DMS114 treated with DMSO at 0.1 percent for 48 hours (cell line): ENCODE data around the gene ANKRD11.
"Not testable (repeated sequence)": the region's sequence is repeated elsewhere in the genome, so short reads cannot be mapped to it uniquely, and the experiment has no call there.

Experiments used
- DNase-seq: peaks from one replicate; lab custom pipeline; 2025; ENCODE audit not compliant: unreplicated experiment; lab: John Stamatoyannopoulos, UW

Gene ANKRD11

DNA sequence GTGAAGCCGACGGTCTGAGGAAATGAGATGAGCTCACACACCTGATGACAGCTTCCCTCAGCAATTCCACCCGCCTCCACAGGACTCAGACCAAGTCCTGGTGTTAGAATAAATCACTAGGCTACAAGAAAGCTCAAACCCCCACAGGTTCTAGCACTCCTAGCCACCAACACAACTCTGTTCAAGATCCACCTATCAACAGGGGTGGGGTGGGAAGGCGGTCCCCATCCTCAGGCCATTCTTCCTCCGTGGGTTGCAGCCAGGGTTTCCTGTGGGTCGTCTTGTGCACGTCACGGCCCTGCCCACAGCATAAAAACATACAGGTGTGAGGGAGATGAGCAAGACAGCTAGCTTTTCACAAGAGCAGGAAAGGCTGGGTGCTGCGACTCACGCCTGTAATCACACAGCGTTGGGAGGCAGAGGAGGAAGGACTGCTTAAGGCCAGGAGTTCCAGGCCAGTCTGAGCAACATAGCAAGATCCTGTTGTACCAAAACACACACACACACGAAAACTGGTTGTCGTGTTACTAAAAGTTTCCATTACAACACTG lies 81.1 kb downstream of the ANKRD11 start:
- no peak for DNase-seq

DNA sequence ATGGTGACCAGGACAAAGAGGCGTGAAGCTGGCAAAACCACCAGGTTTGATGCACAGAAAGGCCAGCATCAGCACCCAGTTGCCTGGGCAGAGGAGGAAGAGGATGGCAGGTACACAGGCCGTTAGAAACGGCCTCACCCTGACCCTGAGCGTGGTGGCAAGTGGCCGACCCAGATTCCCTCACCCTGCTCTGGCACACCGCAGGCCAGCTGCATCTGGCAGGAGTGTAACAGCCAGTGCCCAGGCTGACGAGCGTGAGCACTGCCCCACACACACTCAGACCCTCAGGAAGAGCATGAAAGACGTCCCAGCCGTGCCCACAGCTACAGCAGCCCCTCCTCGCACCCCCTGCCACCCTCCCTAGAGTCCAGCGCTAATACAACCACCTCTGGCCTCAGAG lies 82.0 kb downstream of the ANKRD11 start:
- no peak for DNase-seq

DNA sequence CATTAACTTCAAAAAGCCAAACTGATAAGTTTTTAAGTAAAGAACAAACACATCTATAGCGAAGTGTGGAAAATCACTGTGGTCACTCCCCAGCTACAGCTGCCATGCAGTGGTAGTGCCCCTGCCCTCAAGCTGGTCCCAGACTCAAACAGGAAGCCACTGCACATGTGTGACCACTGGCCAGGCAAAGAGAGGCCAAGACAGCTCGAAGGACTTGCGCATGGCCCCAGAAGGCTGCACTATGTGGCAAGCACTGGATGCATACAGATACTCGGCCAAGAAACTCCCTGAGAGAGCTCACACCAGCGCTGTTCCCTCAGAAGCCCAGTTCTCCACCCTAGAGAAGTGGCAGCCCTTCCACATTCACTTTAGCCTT lies 82.4 kb downstream of the ANKRD11 start:
- DNase-seq = no peak

DNA sequence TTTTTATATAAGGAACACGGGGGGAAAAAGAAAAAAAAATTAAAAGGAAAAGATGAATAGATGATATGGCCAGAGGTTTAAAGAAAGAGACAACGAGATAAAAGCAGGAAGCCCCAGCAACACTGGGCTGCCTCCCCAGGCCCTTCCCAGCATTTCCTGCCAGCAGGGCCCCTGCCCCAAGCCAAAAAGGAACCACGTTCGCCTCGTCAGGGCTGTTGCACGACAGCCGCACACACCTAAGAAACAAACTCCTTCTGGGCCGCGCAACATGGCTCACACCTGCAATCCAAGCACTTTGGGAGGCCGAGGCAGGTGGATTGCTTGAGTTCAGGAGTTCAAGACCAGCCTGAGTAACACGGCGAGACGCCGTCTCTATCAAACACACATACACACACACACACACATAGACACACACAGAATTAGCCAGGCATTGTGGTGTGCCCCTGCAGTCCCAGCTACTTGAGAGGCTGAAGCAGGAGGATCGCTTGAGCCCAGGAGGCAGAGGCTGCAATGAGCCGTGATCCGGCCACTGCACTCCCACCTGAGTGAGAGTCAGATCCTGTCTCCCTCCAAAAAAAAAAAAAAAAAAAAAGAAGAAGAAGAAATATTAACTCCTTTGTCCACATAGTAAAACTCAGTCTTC lies 83.0 kb downstream of the ANKRD11 start:
- no peak for DNase-seq

DNA sequence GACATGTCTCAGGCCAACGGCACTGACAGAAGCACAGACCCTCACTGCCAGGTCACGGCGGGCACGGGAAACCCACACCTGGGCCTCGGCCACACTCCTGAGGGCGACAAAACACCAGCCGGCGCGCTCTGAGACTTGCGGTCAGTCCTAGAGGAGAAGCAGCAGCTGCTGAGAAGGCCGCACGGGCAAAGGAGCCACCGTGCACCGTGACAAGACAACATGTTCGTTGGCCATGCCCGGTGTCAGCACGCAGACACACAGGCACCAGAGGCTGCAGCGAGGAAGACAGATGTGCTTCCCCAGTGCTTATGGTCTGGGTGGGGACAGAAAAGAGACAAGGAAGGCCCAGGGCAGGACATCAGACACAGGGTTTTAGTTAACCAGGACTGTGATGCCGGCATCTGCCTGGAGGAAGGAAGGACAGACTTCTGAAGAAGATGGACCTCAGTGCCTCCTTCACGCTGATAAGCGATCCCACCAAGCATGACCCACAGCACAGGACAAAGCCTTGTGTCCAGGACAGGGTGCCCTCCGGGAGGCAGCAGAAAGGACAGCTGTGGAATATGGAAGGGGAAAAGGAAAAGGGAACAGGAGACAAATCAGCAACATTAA lies 84.0 kb downstream of the ANKRD11 start:
- no peak for DNase-seq

DNA sequence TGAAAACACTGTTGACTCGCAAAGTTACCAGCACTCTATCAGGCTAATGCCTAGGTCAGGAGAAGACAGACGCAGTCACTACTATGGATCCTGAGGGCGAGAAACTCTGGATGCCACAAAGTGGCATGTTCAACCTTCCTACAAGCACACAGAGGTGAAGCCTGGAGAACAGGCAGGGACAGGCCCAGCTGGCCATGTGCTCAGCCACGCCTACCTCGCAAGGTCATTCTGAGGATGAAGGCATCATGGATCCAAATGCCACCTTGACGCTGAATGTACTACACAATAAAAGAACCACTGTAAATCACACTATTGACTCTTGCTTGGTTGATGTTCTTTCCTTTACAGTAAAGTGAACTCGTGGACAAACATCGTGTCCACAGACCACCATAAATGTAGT lies 85.8 kb downstream of the ANKRD11 start:
- no peak for DNase-seq

DNA sequence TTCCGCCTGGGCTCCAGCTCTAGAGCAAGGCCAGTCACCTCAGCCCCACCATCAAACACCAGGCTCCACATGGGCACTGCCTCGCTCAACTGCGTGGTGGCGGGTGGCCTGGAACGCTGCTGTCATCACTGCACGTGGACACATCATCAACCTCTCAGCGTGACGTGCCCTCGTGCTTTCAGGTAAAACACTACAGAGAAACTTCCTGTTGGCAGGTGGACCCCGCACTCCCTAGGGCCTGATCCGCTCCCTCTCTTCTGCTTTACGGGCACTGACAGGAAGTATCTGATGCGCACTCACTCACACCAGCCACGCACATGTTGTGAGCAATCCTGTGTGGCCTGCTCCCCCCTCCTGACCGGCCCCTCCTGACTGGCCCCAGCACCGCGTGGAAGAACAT lies 87.4 kb downstream of the ANKRD11 start:
- no peak for DNase-seq

DNA sequence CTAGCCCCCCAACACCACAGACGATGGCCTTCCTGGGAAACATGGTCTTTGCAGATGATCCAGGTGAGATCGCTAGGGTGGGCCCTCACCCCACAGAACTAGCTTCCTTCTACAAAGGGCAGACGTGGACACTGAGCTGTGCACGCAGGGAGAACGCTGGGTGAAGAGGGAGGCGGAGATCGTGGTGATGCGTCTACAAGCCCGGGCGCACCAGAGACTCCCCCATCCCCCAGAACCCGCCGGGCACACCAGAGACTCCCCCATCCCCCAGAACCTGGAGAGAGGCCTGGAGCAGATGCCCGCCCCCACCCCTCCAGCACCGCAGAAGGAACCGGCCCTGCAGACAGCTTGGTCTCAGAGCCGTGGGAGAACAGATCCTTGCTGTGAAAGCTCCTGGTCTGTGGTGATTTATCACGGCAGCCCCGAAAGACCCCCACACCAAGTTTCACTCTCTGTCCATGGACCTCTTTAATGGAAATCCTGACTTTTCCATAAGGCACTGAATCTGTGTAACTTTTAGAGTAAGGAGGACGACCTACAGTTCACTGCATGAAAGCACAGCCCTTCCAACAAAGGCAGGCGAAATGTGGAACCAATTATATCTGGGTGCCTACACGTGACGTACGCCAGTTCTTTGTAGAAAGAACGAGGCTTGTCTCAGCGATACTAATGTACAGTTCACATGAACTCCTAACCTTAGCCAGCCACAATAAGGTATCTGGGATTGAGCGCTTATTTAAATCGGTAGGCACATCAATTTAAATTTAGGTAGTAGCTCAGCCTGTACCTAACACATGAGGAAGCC lies 88.5 kb downstream of the ANKRD11 start:
- no peak for DNase-seq

DNA sequence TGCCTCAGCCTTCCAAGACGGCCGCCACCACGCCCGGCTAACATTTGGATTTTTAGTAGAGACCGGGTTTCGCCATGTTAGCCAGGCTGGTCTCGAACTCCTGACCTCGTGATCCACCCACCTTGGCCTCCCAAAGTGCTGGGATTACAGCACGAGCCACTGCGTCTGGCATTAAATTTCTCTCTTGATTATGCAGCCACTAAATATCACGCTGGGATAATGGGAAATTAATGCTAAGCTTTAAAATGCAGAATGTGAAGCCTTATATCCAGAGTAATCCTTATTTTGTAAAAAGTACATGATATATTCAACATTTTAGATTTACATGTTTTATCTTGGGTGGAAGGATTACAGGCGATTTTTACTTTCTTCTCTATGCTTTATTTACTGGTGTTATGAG lies 89.2 kb downstream of the ANKRD11 start:
- no peak for DNase-seq

DNA sequence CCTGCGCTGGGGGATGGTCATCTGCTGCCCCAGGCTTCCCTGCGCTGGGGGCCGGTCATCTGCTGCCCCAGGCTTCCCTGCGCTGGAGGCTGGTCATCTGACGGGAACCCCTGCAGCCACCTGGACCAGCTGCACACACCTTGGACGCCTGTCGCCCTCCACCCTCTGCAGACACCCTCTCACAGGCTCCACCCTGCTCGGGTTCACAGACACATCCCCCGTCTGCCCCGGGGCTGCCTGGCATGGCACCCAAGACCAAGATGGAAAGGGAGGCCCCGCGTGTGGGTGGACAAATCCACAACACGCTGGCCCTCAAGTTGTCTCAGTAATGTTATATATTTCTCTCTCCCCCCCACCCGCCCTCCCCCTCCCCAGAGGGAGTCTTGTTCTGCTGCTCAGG lies 89.6 kb downstream of the ANKRD11 start:
- DNase-seq = no peak

DNA sequence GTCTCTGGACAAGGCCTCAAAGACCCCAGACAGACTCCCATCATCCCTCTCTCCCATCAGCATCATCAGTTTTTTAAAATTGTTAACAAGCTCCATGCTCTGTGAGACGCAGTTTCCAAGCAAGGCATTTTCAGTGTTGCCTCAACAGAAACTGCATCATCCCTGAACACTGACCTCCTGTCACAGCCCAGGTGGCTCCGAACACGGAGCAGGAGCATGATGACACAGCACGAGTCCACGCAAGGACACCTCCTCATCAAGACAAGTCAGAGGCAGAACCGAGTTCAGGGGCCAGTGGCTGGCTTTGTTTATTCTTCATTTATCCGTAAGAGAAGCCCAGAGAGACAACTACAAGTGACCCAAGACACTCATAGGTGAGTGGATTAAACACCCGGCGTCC lies 91.4 kb downstream of the ANKRD11 start:
- DNase-seq = no peak

DNA sequence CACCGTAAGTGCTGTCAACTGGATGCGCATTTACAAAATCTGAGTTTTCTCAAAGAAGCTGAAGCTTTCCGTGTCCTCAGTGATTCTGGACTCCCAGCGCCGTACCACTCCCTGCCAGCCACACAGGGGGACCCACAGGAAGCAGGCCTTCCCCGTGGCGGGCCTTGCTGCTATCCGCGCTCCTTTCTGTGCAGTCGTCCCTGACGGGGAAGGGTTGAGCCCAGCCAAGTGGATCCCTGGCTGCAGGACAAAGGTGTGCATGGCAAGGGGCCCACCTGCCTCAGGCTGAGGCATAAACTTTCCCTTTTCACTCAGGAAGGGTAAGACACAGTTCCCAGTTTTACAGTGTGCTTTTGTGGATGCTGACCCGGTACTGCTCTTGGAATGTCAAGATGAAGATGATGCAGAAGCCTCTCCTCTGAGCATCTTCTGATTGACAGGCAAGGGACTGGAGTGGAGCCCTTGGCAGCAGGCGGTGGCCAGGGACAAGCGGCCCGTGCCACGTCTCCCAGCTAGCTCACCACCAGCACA lies 93.0 kb downstream of the ANKRD11 start:
- DNase-seq = no peak

DNA sequence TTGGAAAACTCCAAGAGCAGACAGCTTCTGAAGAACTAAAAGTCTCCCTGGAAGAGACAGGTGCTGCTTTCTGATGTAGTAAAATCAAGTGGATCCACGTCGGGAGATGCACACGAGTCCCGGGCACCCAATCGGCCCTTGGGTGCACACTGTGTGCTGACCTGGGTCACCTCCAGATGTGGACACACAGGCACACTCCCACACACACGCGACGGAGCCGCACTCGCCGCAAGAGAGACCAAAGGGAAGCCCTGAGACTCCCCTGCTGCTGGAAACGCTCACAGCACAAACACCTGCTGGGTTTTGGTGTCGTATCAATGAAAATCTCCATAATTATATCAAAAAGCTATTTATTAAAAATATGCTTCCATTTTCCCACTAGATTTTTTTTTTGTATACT lies 94.2 kb downstream of the ANKRD11 start:
- DNase-seq = no peak

DNA sequence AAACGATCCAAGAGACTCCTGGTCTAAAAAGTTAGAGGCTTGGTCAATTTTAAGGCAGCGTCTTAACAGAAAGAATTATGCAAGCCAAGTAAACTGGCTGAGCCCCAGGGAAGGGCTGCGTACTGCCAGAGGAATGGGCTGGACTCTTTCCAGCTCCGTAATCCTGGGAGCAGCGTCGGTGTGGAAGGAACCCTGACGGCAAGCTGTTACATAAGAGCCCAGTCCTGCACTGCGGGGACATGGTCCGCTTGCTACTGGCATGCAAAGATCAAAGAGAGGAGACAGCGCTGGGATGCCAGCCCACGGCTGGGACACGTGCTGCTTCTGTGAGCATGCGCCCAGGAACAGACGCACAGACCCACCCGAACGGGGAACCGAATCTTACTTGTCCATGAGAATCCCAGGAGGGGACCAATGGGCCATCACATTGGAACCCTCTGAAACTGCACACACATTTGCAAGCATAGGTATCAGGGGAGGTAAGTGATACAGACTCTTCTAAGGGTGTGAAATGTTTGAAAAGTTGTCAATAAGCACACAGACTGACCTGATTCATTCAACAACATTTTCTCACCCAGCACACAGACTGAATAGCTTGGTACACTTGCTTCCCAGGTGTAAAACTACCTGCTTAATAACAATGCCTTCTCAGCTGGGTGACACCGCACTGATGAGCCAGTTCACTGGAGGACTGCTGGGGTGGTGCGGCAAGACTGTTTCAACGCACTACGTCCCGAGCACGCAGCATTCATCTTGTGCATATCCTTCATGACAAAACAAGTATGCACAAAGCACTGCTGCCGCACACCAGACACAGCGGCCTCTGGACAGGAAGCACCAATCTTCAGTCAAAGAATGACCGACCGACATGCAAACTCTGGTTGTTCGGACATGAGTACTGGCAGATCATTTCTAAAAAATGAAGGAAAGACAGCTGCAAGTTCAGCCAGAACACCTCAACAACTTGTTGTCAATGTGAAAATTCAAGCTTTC lies 94.9 kb downstream of the ANKRD11 start:
- no peak for DNase-seq

DNA sequence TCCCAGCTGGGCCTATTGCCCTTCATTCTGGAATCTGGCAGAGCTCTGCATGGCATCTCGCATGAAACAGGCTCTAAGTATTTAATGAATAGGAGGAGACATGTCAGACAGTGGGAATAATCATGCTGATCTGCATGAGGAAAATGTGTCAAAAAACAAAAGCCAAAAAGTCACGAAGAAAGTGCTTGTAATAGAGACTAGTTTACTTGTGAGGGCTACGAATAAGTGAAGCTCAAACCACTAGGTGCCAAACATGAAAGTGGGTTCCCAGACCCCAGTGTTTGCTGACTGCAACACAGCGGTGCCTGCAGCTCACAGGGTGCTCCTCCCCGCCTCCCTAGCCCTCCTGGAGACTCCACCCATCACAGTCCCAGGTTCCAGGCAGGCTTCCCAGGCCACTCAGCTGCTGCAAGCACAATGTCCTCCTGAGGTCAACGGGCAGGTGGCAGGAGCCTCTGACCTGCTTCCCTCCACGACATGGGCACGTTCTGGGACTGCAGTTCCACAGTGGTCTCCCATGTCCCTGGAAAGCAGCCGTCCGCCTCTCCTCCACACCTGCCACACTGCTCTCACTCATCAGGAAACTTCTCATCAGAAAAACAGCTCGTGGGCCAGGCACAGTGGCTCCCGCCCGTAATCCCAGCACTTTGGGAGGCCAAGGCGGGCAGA lies 96.5 kb downstream of the ANKRD11 start:
- DNase-seq = no peak

DNA sequence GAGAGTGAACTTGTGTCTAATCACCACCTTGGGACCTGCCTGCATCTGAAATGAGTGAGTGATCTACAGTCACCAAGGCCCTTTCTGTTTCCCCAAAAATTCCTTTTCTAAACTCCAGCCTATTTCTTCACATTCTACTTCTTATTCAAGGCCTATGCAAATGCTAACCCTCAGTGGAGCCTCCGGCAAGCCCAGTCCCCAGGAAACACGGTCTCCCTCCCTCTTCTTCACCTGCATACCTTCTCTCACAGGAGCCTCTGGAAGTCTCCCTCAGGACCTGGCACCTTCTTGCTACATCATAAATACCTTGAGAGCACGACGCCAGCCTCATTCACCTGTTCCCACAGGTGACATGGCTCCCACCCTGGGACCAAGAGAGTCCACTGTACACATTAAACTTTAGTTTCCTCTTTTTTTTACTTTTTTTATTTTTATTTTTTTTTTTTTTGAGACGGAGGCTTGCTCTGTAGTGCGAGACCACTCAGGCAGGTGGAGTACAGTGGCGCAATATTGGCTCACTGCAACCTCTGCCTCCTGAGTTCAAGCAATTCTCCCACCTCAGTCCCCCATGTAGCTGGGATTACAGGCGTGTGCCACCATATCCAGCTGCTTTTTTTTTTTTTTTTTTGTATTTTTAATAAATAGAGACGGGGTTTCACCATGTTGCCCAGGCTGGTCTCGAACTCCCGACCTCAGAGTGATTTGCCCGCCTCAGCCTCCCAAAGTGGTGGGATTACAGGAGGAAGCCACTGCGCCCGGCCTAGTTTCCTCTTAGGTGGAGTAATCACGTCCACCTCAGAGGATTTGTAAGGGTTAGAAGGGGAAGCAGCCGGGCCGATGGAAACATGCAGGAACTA lies 97.3 kb downstream of the ANKRD11 start:
- DNase-seq = no peak

DNA sequence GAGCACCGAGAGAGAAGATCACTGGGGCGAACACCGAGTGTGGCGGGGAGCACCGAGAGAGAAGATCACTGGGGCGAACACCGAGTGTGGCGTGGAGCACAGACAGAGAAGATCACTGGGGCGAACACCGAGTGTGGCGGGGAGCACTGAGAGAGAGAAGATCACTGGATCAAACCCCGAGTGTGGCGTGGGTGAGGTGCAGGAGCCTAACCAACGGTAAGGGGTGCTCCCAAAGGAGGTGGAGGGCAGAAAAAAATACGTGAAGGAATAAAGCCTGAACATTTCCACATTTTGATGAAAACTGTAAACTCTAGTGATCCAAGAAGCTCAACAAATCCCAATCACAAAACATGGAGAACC lies 100.2 kb downstream of the ANKRD11 start:
- not testable (repeated sequence) for DNase-seq

DNA sequence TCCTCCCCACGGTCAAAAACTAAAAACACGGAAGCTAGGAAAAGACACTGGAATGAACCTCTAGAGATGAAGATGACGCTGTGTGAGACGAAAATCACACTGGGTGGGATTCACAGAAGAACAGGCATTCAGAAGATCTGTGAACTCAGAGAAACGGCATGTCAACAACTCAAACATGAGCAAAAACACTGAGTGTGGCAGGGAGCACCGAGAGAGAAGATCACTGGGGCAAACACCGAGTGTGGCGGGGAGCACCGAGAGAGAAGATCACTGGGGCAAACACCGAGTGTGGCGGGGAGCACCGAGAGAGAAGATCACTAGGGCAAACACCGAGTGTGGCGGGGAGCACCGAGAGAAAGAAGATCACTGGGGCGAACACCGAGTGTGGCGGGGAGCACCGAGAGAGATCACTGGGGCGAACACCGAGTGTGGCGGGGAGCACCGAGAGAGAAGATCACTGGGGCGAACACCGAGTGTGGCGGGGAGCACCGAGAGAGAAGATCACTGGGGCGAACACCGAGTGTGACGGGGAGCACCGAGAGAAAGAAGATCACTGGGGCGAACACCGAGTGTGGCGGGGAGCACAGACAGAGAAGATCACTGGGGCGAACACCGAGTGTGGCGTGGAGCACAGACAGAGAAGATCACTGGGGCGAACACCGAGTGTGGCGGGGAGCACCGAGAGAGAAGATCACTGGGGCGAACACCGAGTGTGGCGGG lies 100.7 kb downstream of the ANKRD11 start:
- DNase-seq = not testable (repeated sequence)

DNA sequence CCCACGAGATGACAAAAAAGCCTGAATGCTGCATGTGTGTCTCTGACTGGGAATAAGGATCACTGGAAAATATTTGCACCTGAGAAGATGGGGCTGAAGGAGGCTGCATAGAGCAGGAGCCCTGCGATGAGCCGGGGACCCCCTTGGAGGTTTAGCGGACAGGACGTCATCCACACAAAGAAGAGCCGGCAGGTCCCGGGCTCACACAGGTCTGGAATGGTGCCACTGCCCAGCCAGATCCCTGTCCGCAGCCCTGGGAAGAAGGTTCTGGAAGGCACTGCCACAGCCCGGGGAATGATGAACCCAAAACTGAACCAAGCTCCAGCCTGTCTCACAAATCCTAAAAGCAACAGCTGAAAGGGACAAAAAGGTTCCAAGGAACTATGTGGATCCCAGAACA lies 101.8 kb downstream of the ANKRD11 start:
- no peak for DNase-seq
